Activated CD4-positive, alpha-beta T cell treated with anti-CD3 and anti-CD28 coated beads, Interleukin-2, amount 10 ng/mL, durations not matched to agents 24 days and 14 days (primary cell): Measurements from ENCODE around the gene MB. TPM values are rescaled to one million over a fixed set of nuclear protein-coding genes. Genes with fewer than 3 reads are reported as not detected.

Experiments used
- DNase-seq: peaks from one replicate; pipeline ENCODE4 v3.0.0; 2022
- H3K27ac Mint-ChIP-seq: one replicate; pipeline ENCODE4 v1.8.0; 2022; ENCODE audit warnings: mild to moderate bottlenecking, mixed read lengths
- H3K27me3 Mint-ChIP-seq: one replicate; pipeline ENCODE4 v1.8.0; 2022; ENCODE audit warnings: mixed read lengths
- H3K36me3 Mint-ChIP-seq: one replicate; pipeline ENCODE4 v1.8.0; 2022; ENCODE audit warnings: low read depth, mild to moderate bottlenecking, mixed read lengths
- H3K4me1 Mint-ChIP-seq: one replicate; pipeline ENCODE4 v1.8.0; 2021; ENCODE audit warnings: mixed read lengths
- H3K4me3 Mint-ChIP-seq: one replicate; pipeline ENCODE4 v1.8.0; 2022; ENCODE audit warnings: mild to moderate bottlenecking, moderate library complexity, mixed read lengths
- H3K9me3 Mint-ChIP-seq: one replicate; pipeline ENCODE4 v1.8.0; 2021; ENCODE audit warnings: mixed read lengths
- intact Hi-C: fragments of 100-400 bp; cut with micrococcal nuclease; formaldehyde crosslinking; loops from one replicate; pipeline ENCODE4 v1.15.1; 2023
- total RNA-seq: library from RNA; stranded (reverse); gene quantifications from 2 replicates; pipeline ENCODE4 v1.2.3, GENCODE V29; 2022

MB gene
- total RNA-seq, 1 donor from 2014 or later = 2.7 TPM

- DNase-seq = no peak
- intact Hi-C loops = loop anchor here (5.0 to 10.0 kb wide), 2 partner anchors 187 to 225 kb away; no protein-coding TSS in a partner anchor
- H3K36me3 Mint-ChIP-seq = no peaks in the 10 kb centered on the region
- H3K4me3 Mint-ChIP-seq = no peak overlapping the region
- no peaks in the 10 kb centered on the region for H3K27me3 Mint-ChIP-seq
- H3K9me3 Mint-ChIP-seq = no peaks in the 10 kb centered on the region
- no peak overlapping the region for H3K27ac Mint-ChIP-seq
- H3K4me1 Mint-ChIP-seq = peaks cover 10% of the 10 kb centered on the region
These were observed 2.4 kb upstream of the MB start for GRCh38 chr22:35619336-35620094.

- H3K27me3 Mint-ChIP-seq = no peaks in the 10 kb centered on the region
- intact Hi-C loops = no loop called here
These were observed 1.5 kb upstream of the MB start for GRCh38 chr22:35618427-35619223.

GRCh38 chr22:35616043-35616442 is 1.1 kb downstream of the MB start:
- intact Hi-C loops = no loop called here
- Mint-ChIP-seq H3K27me3 (no peaks in the 10 kb centered on the region), H3K4me3 (no peak overlapping the region), H3K36me3 (no peaks in the 10 kb centered on the region), H3K4me1 (peaks cover 25% of the 10 kb centered on the region), H3K9me3 (no peaks in the 10 kb centered on the region), H3K27ac (no peak overlapping the region)
- DNase-seq = no peak

More at GRCh38 chr22:35618427-35619223, 1.5 kb upstream of the MB start:
- Mint-ChIP-seq H3K4me1 (peaks cover 10% of the 10 kb centered on the region), H3K27ac (no peak overlapping the region), H3K9me3 (no peaks in the 10 kb centered on the region), H3K36me3 (no peaks in the 10 kb centered on the region), H3K4me3 (no peak overlapping the region)
- no peak for DNase-seq

GRCh38 chr22:35615156-35615555 is 2.0 kb downstream of the MB start:
- intact Hi-C loops = no loop called here
- Mint-ChIP-seq H3K36me3 (no peaks in the 10 kb centered on the region), H3K27ac (no peak overlapping the region), H3K27me3 (no peaks in the 10 kb centered on the region), H3K9me3 (no peaks in the 10 kb centered on the region), H3K4me1 (peaks cover 28% of the 10 kb centered on the region), H3K4me3 (no peak overlapping the region)
- DNase-seq = no peak

GRCh38 chr22:35614404-35614803 is 2.7 kb downstream of the MB start:
- Mint-ChIP-seq H3K4me3 (no peak overlapping the region), H3K36me3 (no peaks in the 10 kb centered on the region), H3K9me3 (no peaks in the 10 kb centered on the region), H3K4me1 (peaks cover 30% of the 10 kb centered on the region), H3K27me3 (no peaks in the 10 kb centered on the region), H3K27ac (no peak overlapping the region)
- no peak for DNase-seq
- intact Hi-C loops = no loop called here

GRCh38 chr22:35612903-35613302 is 4.2 kb downstream of the MB start:
- intact Hi-C loops = no loop called here

GRCh38 chr22:35611891-35612576 is 5.1 kb downstream of the MB start:
- Mint-ChIP-seq H3K4me3 (no peak overlapping the region), H3K27me3 (peaks cover 4% of the 10 kb centered on the region), H3K4me1 (peaks cover 30% of the 10 kb centered on the region), H3K9me3 (no peaks in the 10 kb centered on the region), H3K36me3 (no peaks in the 10 kb centered on the region), H3K27ac (peak overlapping the region; percentile 42)
- intact Hi-C loops = no loop called here
- DNase-seq = no peak

More at GRCh38 chr22:35612903-35613302, 4.2 kb downstream of the MB start:
- no peak overlapping the region for H3K4me3 Mint-ChIP-seq
- H3K9me3 Mint-ChIP-seq = no peaks in the 10 kb centered on the region
- no peak for DNase-seq
- peaks cover 30% of the 10 kb centered on the region for H3K4me1 Mint-ChIP-seq
- H3K27ac Mint-ChIP-seq = peak overlapping the region; percentile 18
- H3K27me3 Mint-ChIP-seq = peaks cover 2% of the 10 kb centered on the region
- H3K36me3 Mint-ChIP-seq = no peaks in the 10 kb centered on the region

GRCh38 chr22:35611200-35611890 is 5.8 kb downstream of the MB start:
- no peak for DNase-seq
- intact Hi-C loops = no loop called here
- Mint-ChIP-seq H3K27me3 (peaks cover 4% of the 10 kb centered on the region), H3K4me1 (peaks cover 30% of the 10 kb centered on the region), H3K27ac (no peak overlapping the region), H3K9me3 (no peaks in the 10 kb centered on the region), H3K36me3 (no peaks in the 10 kb centered on the region), H3K4me3 (no peak overlapping the region)

- peaks cover 6% of the 10 kb centered on the region for H3K27me3 Mint-ChIP-seq
- H3K4me3 Mint-ChIP-seq = no peak overlapping the region
- intact Hi-C loops = no loop called here
- DNase-seq = no peak
- peaks cover 25% of the 10 kb centered on the region for H3K4me1 Mint-ChIP-seq
- H3K36me3 Mint-ChIP-seq = no peaks in the 10 kb centered on the region
- no peaks in the 10 kb centered on the region for H3K9me3 Mint-ChIP-seq
- H3K27ac Mint-ChIP-seq = no peak overlapping the region
These were observed 6.4 kb downstream of the MB start for GRCh38 chr22:35610741-35611140.

- intact Hi-C loops = no loop called here
- no peak overlapping the region for H3K4me3 Mint-ChIP-seq
- peaks cover 6% of the 10 kb centered on the region for H3K27me3 Mint-ChIP-seq
- no peak for DNase-seq
- no peaks in the 10 kb centered on the region for H3K36me3 Mint-ChIP-seq
- no peak overlapping the region for H3K27ac Mint-ChIP-seq
- peaks cover 25% of the 10 kb centered on the region for H3K4me1 Mint-ChIP-seq
- no peaks in the 10 kb centered on the region for H3K9me3 Mint-ChIP-seq
These were observed 7.4 kb downstream of the MB start for GRCh38 chr22:35609761-35610160.

- Mint-ChIP-seq H3K4me1 (peaks cover 25% of the 10 kb centered on the region), H3K27me3 (peaks cover 6% of the 10 kb centered on the region), H3K4me3 (no peak overlapping the region), H3K9me3 (no peaks in the 10 kb centered on the region), H3K36me3 (no peaks in the 10 kb centered on the region), H3K27ac (no peak overlapping the region)
- no peak for DNase-seq
- intact Hi-C loops = no loop called here
These were observed 7.9 kb downstream of the MB start for GRCh38 chr22:35609261-35609660.

GRCh38 chr22:35608088-35608487 is 9.0 kb downstream of the MB start:
- intact Hi-C loops = no loop called here
- peaks cover 26% of the 10 kb centered on the region for H3K4me1 Mint-ChIP-seq
- no peaks in the 10 kb centered on the region for H3K36me3 Mint-ChIP-seq
- no peak overlapping the region for H3K27ac Mint-ChIP-seq
- no peak overlapping the region for H3K4me3 Mint-ChIP-seq
- peaks cover 6% of the 10 kb centered on the region for H3K27me3 Mint-ChIP-seq
- no peak for DNase-seq
- no peaks in the 10 kb centered on the region for H3K9me3 Mint-ChIP-seq

- no peaks in the 10 kb centered on the region for H3K36me3 Mint-ChIP-seq
These were observed 10.2 kb downstream of the MB start for GRCh38 chr22:35606916-35607315.

More at GRCh38 chr22:35606916-35607315, 10.2 kb downstream of the MB start:
- DNase-seq = no peak
- peaks cover 18% of the 10 kb centered on the region for H3K4me1 Mint-ChIP-seq
- no peak overlapping the region for H3K4me3 Mint-ChIP-seq
- H3K27ac Mint-ChIP-seq = no peak overlapping the region
- no peaks in the 10 kb centered on the region for H3K9me3 Mint-ChIP-seq
- intact Hi-C loops = no loop called here
- H3K27me3 Mint-ChIP-seq = peaks cover 6% of the 10 kb centered on the region
